Type B pancreatic cell (in vitro differentiated cells): ENCODE results near the gene AKAP8L. TPM values are rescaled to one million over a fixed set of nuclear protein-coding genes. Genes with fewer than 3 reads are reported as not detected.

Source experiments
- DNase-seq: peaks from one replicate; pipeline ENCODE4 v3.0.0; 2021; ENCODE audit warnings: mixed read lengths; ENCODE audit not compliant: unreplicated experiment; ENCODE audit errors: extremely low spot score
- H3K27ac Mint-ChIP-seq: 2 replicates; pipeline ENCODE4 v1.8.0; 2021; ENCODE audit warnings: mild to moderate bottlenecking, mixed read lengths
- H3K27me3 Mint-ChIP-seq: 2 replicates; pipeline ENCODE4 v1.8.0; 2021; ENCODE audit warnings: mixed read lengths
- H3K36me3 Mint-ChIP-seq: 2 replicates; pipeline ENCODE4 v1.8.0; 2021; ENCODE audit warnings: mixed read lengths
- H3K4me1 Mint-ChIP-seq: one replicate; pipeline ENCODE4 v1.8.0; 2021; ENCODE audit warnings: mixed read lengths; ENCODE audit not compliant: unreplicated experiment
- H3K4me3 Mint-ChIP-seq: 2 replicates; pipeline ENCODE4 v1.8.0; 2021; ENCODE audit warnings: mild to moderate bottlenecking, mixed read lengths
- H3K9me3 Mint-ChIP-seq: 2 replicates; pipeline ENCODE4 v1.8.0; 2021; ENCODE audit warnings: mixed read lengths
- CTCF ChIP-seq: fragments of 200-600 bp; sonication (generic); conservative IDR thresholded peaks from 2 replicates; pipeline ENCODE4 v1.5.0; 2021; ENCODE audit warnings: antibody characterized with exemption, mild to moderate bottlenecking
- total RNA-seq: library from RNA; stranded (reverse); gene quantifications from 2 replicates; pipeline ENCODE4 v1.2.1, GENCODE V29; 2021; ENCODE audit warnings: low replicate concordance

Gene AKAP8L
- total RNA-seq, 1 donor from 2014 or later: 166 TPM

- no peaks in the 10 kb centered on the region for H3K9me3 Mint-ChIP-seq
- TF ChIP-seq CTCF: no peak
- H3K36me3 Mint-ChIP-seq: no peaks in the 10 kb centered on the region
- H3K4me3 Mint-ChIP-seq: no peak overlapping the region
- H3K4me1 Mint-ChIP-seq: no peaks in the 10 kb centered on the region
- H3K27me3 Mint-ChIP-seq: peaks cover 66% of the 10 kb centered on the region
- no peak for DNase-seq
- H3K27ac Mint-ChIP-seq: no peak overlapping the region
These were observed 45.1 kb upstream of the AKAP8L start for GRCh38 chr19:15463861-15464371.

GRCh38 chr19:15461694-15462093 lies 42.9 kb upstream of the AKAP8L start:
- H3K36me3 Mint-ChIP-seq: no peaks in the 10 kb centered on the region
- no peak for TF ChIP-seq CTCF
- H3K9me3 Mint-ChIP-seq: no peaks in the 10 kb centered on the region
- no peak for DNase-seq
- H3K4me3 Mint-ChIP-seq: no peak overlapping the region
- no peaks in the 10 kb centered on the region for H3K4me1 Mint-ChIP-seq
- H3K27ac Mint-ChIP-seq: no peak overlapping the region
- peaks cover 63% of the 10 kb centered on the region for H3K27me3 Mint-ChIP-seq

- Mint-ChIP-seq H3K27me3 (peaks cover 83% of the 10 kb centered on the region), H3K36me3 (no peaks in the 10 kb centered on the region), H3K4me3 (no peak overlapping the region), H3K4me1 (no peaks in the 10 kb centered on the region), H3K27ac (no peak overlapping the region), H3K9me3 (no peaks in the 10 kb centered on the region)
- no peak for DNase-seq
- TF ChIP-seq CTCF: no peak
These were observed 39.1 kb upstream of the AKAP8L start for GRCh38 chr19:15457701-15458484.

- Mint-ChIP-seq H3K27ac (no peak overlapping the region), H3K4me3 (no peak overlapping the region), H3K4me1 (no peaks in the 10 kb centered on the region), H3K27me3 (peaks cover 78% of the 10 kb centered on the region), H3K36me3 (no peaks in the 10 kb centered on the region), H3K9me3 (no peaks in the 10 kb centered on the region)
- no peak for TF ChIP-seq CTCF
- no peak for DNase-seq
These were observed 38.3 kb upstream of the AKAP8L start for GRCh38 chr19:15456871-15457700.

GRCh38 chr19:15456441-15456840 lies 37.7 kb upstream of the AKAP8L start:
- Mint-ChIP-seq H3K4me1 (no peaks in the 10 kb centered on the region), H3K4me3 (no peak overlapping the region), H3K27ac (no peak overlapping the region), H3K36me3 (no peaks in the 10 kb centered on the region), H3K9me3 (no peaks in the 10 kb centered on the region), H3K27me3 (peaks cover 74% of the 10 kb centered on the region)
- no peak for TF ChIP-seq CTCF
- no peak for DNase-seq
